Measurements from ENCODE around the gene PDE6G. TPM values are rescaled to one million over a fixed set of nuclear protein-coding genes. Genes with fewer than 3 reads are reported as not detected.

Gene PDE6G
- total and polyA plus RNA-seq, 2 of the 13 experiments (the other 11 are each of a cell fraction or from before 2014, with no cell fraction given): 1.4 to 6.7 TPM

DNA sequence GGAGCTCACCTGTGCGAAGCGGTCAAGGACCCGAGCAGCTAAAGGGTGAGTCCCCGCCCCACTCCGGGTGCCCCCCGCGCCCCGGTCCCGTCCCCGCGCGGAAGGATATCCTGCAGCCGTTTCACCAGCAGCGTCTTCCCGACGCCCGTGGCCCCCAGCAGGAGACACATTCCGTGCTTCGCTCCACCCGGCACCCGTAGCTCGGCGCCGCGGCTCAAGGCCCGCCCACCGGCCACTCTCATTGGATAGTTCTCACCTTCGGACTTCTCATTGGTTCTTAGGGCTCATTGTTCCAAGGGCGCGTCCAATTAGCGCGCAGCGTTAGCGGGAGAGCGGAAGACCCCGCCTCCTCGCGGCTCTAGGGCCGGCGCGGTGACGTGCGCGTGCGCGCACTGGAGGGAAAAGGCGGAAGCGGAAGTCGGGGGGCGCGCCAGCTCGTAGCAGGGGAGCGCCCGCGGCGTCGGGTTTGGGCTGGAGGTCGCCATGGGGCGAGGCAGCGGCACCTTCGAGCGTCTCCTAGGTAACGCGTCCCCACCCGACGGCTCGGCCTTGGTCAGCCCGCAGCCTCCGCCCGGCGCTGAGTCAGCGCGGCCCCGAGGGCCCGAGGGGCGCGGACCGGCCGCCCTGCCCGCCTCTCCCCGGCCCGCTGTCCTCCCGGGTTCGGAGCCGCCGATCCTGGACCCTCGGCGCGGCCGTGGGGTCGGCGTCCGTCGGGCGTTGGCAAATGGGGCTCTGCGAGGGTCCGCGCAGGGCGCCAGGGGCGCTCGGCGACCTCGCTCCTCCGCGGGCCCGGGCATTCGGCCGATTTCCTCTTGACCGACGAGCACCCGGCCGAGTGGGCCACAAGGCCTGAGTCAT, 27.5 kb upstream of the PDE6G start, which contains the start of the genes ARL16 and HGS (continued):
- TF ChIP-seq KAT7 (CRISPR knock-in tag; IDR thresholded peaks at IDR 0.05; ENCODE audit: borderline replicate concordance) (peak; percentile 62), MZF1 (CRISPR knock-in tag; IDR thresholded peaks at IDR 0.05; ENCODE audit: borderline replicate concordance) (no peak), TSC22D2 (CRISPR knock-in tag; IDR thresholded peaks at IDR 0.05; ENCODE audit: borderline replicate concordance) (0 out of 2 replicates have a peak, but pooled peaks have one; percentile 17), ZNF589 (CRISPR knock-in tag; conservative IDR thresholded peaks at IDR 0.05) (no peak; the same call in 1 of the 2 replicates), ZNF432 (CRISPR knock-in tag; IDR thresholded peaks at IDR 0.05; ENCODE audit: borderline replicate concordance) (no peak), SP5 (CRISPR knock-in tag; IDR thresholded peaks at IDR 0.05; ENCODE audit: borderline replicate concordance, low read depth) (peak; percentile 17; the same call in 1 of the 2 replicates), HDAC1 (CRISPR knock-in tag; IDR thresholded peaks at IDR 0.05) (peak; percentile 90; the same call in 1 of the 2 replicates), ZNF674 (CRISPR knock-in tag; IDR thresholded peaks at IDR 0.05; ENCODE audit: low read depth) (peak; percentile 87; the same call in 1 of the 2 replicates), ZNF468 (CRISPR knock-in tag; IDR thresholded peaks at IDR 0.05) (no peak), ZFP37 (CRISPR knock-in tag; IDR thresholded peaks at IDR 0.05; ENCODE audit: borderline replicate concordance) (no peak; the same call in 1 of the 2 replicates), ZBTB1 (CRISPR knock-in tag; IDR thresholded peaks at IDR 0.05; ENCODE audit: borderline replicate concordance) (no peak), HOXA9 (CRISPR knock-in tag; IDR thresholded peaks at IDR 0.05; ENCODE audit: borderline replicate concordance) (peak; percentile 70; the same call in 1 of the 2 replicates), ZNF329 (CRISPR knock-in tag; IDR thresholded peaks at IDR 0.05; ENCODE audit: low read depth) (no peak)
- TF ChIP-seq, protein P1, sequence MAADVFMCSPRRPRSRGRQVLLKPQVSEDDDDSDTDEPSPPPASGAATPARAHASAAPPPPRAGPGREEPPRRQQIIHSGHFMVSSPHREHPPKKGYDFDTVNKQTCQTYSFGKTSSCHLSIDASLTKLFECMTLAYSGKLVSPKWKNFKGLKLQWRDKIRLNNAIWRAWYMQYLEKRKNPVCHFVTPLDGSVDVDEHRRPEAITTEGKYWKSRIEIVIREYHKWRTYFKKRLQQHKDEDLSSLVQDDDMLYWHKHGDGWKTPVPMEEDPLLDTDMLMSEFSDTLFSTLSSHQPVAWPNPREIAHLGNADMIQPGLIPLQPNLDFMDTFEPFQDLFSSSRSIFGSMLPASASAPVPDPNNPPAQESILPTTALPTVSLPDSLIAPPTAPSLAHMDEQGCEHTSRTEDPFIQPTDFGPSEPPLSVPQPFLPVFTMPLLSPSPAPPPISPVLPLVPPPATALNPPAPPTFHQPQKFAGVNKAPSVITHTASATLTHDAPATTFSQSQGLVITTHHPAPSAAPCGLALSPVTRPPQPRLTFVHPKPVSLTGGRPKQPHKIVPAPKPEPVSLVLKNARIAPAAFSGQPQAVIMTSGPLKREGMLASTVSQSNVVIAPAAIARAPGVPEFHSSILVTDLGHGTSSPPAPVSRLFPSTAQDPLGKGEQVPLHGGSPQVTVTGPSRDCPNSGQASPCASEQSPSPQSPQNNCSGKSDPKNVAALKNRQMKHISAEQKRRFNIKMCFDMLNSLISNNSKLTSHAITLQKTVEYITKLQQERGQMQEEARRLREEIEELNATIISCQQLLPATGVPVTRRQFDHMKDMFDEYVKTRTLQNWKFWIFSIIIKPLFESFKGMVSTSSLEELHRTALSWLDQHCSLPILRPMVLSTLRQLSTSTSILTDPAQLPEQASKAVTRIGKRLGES (CRISPR knock-in tag; IDR thresholded peaks at IDR 0.05; ENCODE audit: borderline replicate concordance): 0 out of 2 replicates have a peak, but pooled peaks have one; percentile 51
- TF ChIP-seq, protein P2, sequence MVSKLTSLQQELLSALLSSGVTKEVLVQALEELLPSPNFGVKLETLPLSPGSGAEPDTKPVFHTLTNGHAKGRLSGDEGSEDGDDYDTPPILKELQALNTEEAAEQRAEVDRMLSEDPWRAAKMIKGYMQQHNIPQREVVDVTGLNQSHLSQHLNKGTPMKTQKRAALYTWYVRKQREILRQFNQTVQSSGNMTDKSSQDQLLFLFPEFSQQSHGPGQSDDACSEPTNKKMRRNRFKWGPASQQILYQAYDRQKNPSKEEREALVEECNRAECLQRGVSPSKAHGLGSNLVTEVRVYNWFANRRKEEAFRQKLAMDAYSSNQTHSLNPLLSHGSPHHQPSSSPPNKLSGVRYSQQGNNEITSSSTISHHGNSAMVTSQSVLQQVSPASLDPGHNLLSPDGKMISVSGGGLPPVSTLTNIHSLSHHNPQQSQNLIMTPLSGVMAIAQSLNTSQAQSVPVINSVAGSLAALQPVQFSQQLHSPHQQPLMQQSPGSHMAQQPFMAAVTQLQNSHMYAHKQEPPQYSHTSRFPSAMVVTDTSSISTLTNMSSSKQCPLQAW (CRISPR knock-in tag; IDR thresholded peaks at IDR 0.05): peak; percentile 87
- TF ChIP-seq, protein P3, sequence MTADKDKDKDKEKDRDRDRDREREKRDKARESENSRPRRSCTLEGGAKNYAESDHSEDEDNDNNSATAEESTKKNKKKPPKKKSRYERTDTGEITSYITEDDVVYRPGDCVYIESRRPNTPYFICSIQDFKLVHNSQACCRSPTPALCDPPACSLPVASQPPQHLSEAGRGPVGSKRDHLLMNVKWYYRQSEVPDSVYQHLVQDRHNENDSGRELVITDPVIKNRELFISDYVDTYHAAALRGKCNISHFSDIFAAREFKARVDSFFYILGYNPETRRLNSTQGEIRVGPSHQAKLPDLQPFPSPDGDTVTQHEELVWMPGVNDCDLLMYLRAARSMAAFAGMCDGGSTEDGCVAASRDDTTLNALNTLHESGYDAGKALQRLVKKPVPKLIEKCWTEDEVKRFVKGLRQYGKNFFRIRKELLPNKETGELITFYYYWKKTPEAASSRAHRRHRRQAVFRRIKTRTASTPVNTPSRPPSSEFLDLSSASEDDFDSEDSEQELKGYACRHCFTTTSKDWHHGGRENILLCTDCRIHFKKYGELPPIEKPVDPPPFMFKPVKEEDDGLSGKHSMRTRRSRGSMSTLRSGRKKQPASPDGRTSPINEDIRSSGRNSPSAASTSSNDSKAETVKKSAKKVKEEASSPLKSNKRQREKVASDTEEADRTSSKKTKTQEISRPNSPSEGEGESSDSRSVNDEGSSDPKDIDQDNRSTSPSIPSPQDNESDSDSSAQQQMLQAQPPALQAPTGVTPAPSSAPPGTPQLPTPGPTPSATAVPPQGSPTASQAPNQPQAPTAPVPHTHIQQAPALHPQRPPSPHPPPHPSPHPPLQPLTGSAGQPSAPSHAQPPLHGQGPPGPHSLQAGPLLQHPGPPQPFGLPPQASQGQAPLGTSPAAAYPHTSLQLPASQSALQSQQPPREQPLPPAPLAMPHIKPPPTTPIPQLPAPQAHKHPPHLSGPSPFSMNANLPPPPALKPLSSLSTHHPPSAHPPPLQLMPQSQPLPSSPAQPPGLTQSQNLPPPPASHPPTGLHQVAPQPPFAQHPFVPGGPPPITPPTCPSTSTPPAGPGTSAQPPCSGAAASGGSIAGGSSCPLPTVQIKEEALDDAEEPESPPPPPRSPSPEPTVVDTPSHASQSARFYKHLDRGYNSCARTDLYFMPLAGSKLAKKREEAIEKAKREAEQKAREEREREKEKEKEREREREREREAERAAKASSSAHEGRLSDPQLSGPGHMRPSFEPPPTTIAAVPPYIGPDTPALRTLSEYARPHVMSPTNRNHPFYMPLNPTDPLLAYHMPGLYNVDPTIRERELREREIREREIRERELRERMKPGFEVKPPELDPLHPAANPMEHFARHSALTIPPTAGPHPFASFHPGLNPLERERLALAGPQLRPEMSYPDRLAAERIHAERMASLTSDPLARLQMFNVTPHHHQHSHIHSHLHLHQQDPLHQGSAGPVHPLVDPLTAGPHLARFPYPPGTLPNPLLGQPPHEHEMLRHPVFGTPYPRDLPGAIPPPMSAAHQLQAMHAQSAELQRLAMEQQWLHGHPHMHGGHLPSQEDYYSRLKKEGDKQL (CRISPR knock-in tag; IDR thresholded peaks at IDR 0.05; ENCODE audit: low read depth): no peak
